H1 (cell line): ENCODE measurements around the gene FSTL4. TPM values are rescaled to one million over a fixed set of nuclear protein-coding genes. Genes with fewer than 3 reads are reported as not detected.

Experiments used
- CTCF ChIA-PET: fragments of 300-600 bp; sonication (Branson Sonifier 250); formaldehyde crosslinking; loops from one replicate; lab custom pipeline; 2021; ENCODE audit not compliant: partially characterized antibody; lab: Charles Lee
- POLR2A ChIA-PET: fragments of 300-600 bp; sonication (Branson Sonifier 250); formaldehyde crosslinking; loops from one replicate; lab custom pipeline; 2021; ENCODE audit warnings: inconsistent platforms; ENCODE audit not compliant: partially characterized antibody; lab: Charles Lee
- DNase-seq, 2 experiments: peaks; one replicate each; pipeline versions ENCODE4 v3.0.0 to v3.0.0-alpha.2; 2010 to 2022; ENCODE audit warnings: low spot score in 2 of 2, low read depth in 1 of 2, mixed read lengths in 1 of 2
- FAIRE-seq: peaks from 2 replicates; lab custom pipeline; 2011; peaks lifted over from hg19 to GRCh38; lab: Jason Lieb, UNC
- H2AFZ ChIP-seq: 2 replicates; pipeline ENCODE4 v1.8.1; 2012; ENCODE audit warnings: low read length, inconsistent platforms
- H2AK5ac ChIP-seq: 2 replicates; pipeline ENCODE4 v1.6.1; 2013; ENCODE audit warnings: low read depth, low read length
- H2BK120ac ChIP-seq: replicated peaks from 2 replicates; pipeline ENCODE3; 2013; ENCODE audit warnings: low read depth, low read length, inconsistent platforms
- H2BK12ac ChIP-seq: 2 replicates; pipeline ENCODE4 v1.6.1; 2013; ENCODE audit warnings: low read depth, low read length
- H2BK15ac ChIP-seq: 2 replicates; pipeline ENCODE4 v1.6.1; 2013; ENCODE audit warnings: low read length
- H2BK20ac ChIP-seq: 2 replicates; pipeline ENCODE4 v1.6.1; 2013; ENCODE audit warnings: low read length
- H2BK5ac ChIP-seq: 2 replicates; pipeline ENCODE4 v1.6.1; 2013; ENCODE audit warnings: low read depth, low read length
- H3K14ac ChIP-seq: 2 replicates; pipeline ENCODE4 v1.6.1; 2013; ENCODE audit warnings: inconsistent platforms; ENCODE audit not compliant: insufficient read length
- H3K18ac ChIP-seq: 2 replicates; pipeline ENCODE4 v1.6.1; 2013; ENCODE audit warnings: low read length; ENCODE audit errors: extremely low read depth
- H3K23ac ChIP-seq: 2 replicates; pipeline ENCODE4 v1.6.1; 2013; ENCODE audit warnings: inconsistent platforms; ENCODE audit not compliant: insufficient read length
- H3K23me2 ChIP-seq: 2 replicates; pipeline ENCODE4 v1.6.1; 2013; ENCODE audit warnings: low read depth, low read length
- H3K27ac ChIP-seq: 2 replicates; pipeline ENCODE4 v1.6.1; 2011; ENCODE audit warnings: low read depth, low read length, inconsistent platforms
- H3K27me3 ChIP-seq, 4 experiments: replicated peaks in 1 of 4; 1 replicate in 1 of 4; 2 replicates in 3 of 4; pipeline versions ENCODE4 v1.6.1 to v1.8.1; 2011 to 2013; ENCODE audit warnings: low read length in 3 of 4, mild to moderate bottlenecking in 3 of 4, inconsistent platforms in 2 of 4, mixed read lengths in 2 of 4, moderate library complexity in 1 of 4; ENCODE audit not compliant: control insufficient read depth in 3 of 4, insufficient read depth in 3 of 4; ENCODE audit errors: extremely low read depth in 1 of 4
- H3K36me3 ChIP-seq, 4 experiments: 2 replicates each; pipeline versions ENCODE4 v1.6.1 to v1.8.1; 2011 to 2013; ENCODE audit warnings: mild to moderate bottlenecking in 4 of 4, low read length in 3 of 4, moderate library complexity in 2 of 4, control low read depth in 1 of 4, inconsistent platforms in 1 of 4; ENCODE audit not compliant: insufficient read depth in 4 of 4, control insufficient read depth in 2 of 4
- H3K4ac ChIP-seq: replicated peaks from 2 replicates; pipeline ENCODE3; 2013; ENCODE audit warnings: low read length, low read depth, mixed read lengths, inconsistent platforms; ENCODE audit not compliant: insufficient read length
- H3K4me1 ChIP-seq, 4 experiments: replicated peaks in 1 of 4; 1 replicate in 1 of 4; 2 replicates in 3 of 4; pipeline versions ENCODE4 v1.6.1 to v1.8.1; 2011 to 2013; ENCODE audit warnings: low read length in 3 of 4, inconsistent platforms in 2 of 4, mixed read lengths in 1 of 4; ENCODE audit not compliant: insufficient read depth in 4 of 4, control insufficient read depth in 3 of 4
- H3K4me2 ChIP-seq, 2 experiments: 2 replicates each; pipeline versions ENCODE4 v1.6.1 to v1.8.1; 2011 to 2013; ENCODE audit warnings: low read depth in 2 of 2, low read length in 2 of 2, control low read depth in 1 of 2, inconsistent platforms in 1 of 2, mild to moderate bottlenecking in 1 of 2; ENCODE audit not compliant: insufficient read depth in 1 of 2
- H3K4me3 ChIP-seq, 4 experiments: fragments of 200-600, 300-600 bp in 1 of 4; sonication (generic), shearing (Covaris generic), sonication (Bioruptor Twin) in 1 of 4; 2 replicates each; pipeline versions ENCODE4 v1.5.1 to v1.8.1; 2011 to 2016; ENCODE audit warnings: low read length in 4 of 4, low read depth in 3 of 4, control low read depth in 2 of 4, inconsistent platforms in 2 of 4, mild to moderate bottlenecking in 2 of 4, mixed read lengths in 1 of 4, moderate library complexity in 1 of 4; ENCODE audit not compliant: insufficient read depth in 2 of 4; ENCODE audit errors: extremely low read depth in 1 of 4
- H3K56ac ChIP-seq: replicated peaks from 2 replicates; pipeline ENCODE3; 2013; ENCODE audit warnings: low read depth, mild to moderate bottlenecking, mixed read lengths, low read length, inconsistent platforms; ENCODE audit not compliant: insufficient read length
- H3K79me1 ChIP-seq: 2 replicates; pipeline ENCODE4 v1.6.1; 2013; ENCODE audit warnings: low read depth, low read length, control low read depth
- H3K79me2 ChIP-seq, 2 experiments: 2 replicates each; pipeline versions ENCODE4 v1.6.1 to v1.8.1; 2012 to 2013; ENCODE audit warnings: low read length in 2 of 2, mild to moderate bottlenecking in 2 of 2, inconsistent platforms in 1 of 2; ENCODE audit not compliant: insufficient read depth in 2 of 2, control insufficient read depth in 1 of 2
- H3K9ac ChIP-seq, 4 experiments: replicated peaks in 1 of 4; 1 replicate in 1 of 4; 2 replicates in 3 of 4; pipeline versions ENCODE4 v1.6.1 to v1.8.1; 2011 to 2013; ENCODE audit warnings: low read depth in 3 of 4, low read length in 3 of 4, control low read depth in 2 of 4, mild to moderate bottlenecking in 2 of 4, moderate library complexity in 2 of 4, inconsistent platforms in 1 of 4; ENCODE audit errors: extremely low read depth in 1 of 4
- H3K9me3 ChIP-seq, 2 experiments: 2 replicates each; pipeline versions ENCODE4 v1.6.1 to v1.8.1; 2012 to 2013; ENCODE audit warnings: mild to moderate bottlenecking in 2 of 2, moderate library complexity in 2 of 2, control low read depth in 1 of 2, inconsistent platforms in 1 of 2, low read depth in 1 of 2, low read length in 1 of 2, mixed read lengths in 1 of 2; ENCODE audit not compliant: insufficient read depth in 2 of 2
- H4K20me1 ChIP-seq, 2 experiments: replicated peaks in 1 of 2; 2 replicates each; pipeline versions ENCODE3 to v1.8.1; 2011 to 2013; ENCODE audit warnings: inconsistent platforms in 2 of 2, low read length in 2 of 2, mild to moderate bottlenecking in 1 of 2; ENCODE audit not compliant: insufficient read depth in 2 of 2, control insufficient read depth in 1 of 2
- H4K5ac ChIP-seq: 2 replicates; pipeline ENCODE4 v1.6.1; 2013; ENCODE audit warnings: low read length, low read depth, mixed read lengths, inconsistent platforms; ENCODE audit not compliant: insufficient read length
- H4K8ac ChIP-seq: 2 replicates; pipeline ENCODE4 v1.8.0; 2013; ENCODE audit warnings: mild to moderate bottlenecking, moderate library complexity, low read length, inconsistent platforms; ENCODE audit not compliant: insufficient read depth; ENCODE audit errors: extremely low read depth
- H4K91ac ChIP-seq: replicated peaks from 2 replicates; pipeline ENCODE3; 2013; ENCODE audit warnings: low read length, mixed read lengths, inconsistent platforms; ENCODE audit not compliant: insufficient read length
- BACH1 ChIP-seq: IDR thresholded peaks from 2 replicates; pipeline ENCODE4 v1.6.1; 2012; ENCODE audit warnings: low read length, improper control_type of control experiment
- CEBPB ChIP-seq: IDR thresholded peaks from 2 replicates; pipeline ENCODE4 v1.6.1; 2012; ENCODE audit warnings: low read depth, low read length
- MAX ChIP-seq: IDR thresholded peaks from 2 replicates; pipeline ENCODE4 v1.6.1; 2012; ENCODE audit warnings: inconsistent platforms
- SAP30 ChIP-seq: fragments of 300-600 bp; sonication (generic); IDR thresholded peaks from 2 replicates; pipeline ENCODE4 v1.7.1; 2012; ENCODE audit warnings: low read length, moderate library complexity, mild to moderate bottlenecking, inconsistent platforms; ENCODE audit not compliant: insufficient read depth, insufficient replicate concordance
- SIN3A ChIP-seq, 2 experiments: IDR thresholded peaks in 1 of 2; conservative IDR thresholded peaks in 1 of 2; 2 replicates each; pipeline ENCODE4 v1.6.1; 2011 to 2012; ENCODE audit warnings: low read length in 2 of 2, improper control_type of control experiment in 1 of 2, low read depth in 1 of 2, mild to moderate bottlenecking in 1 of 2
- TBP ChIP-seq: IDR thresholded peaks from 2 replicates; pipeline ENCODE4 v1.6.1; 2011; ENCODE audit warnings: low read depth, low read length, improper control_type of control experiment
- TEAD4 ChIP-seq: IDR thresholded peaks from 2 replicates; pipeline ENCODE4 v1.6.1; 2012; ENCODE audit warnings: low read depth, low read length, inconsistent platforms, mixed read lengths
- ZNF274 ChIP-seq: IDR thresholded peaks from 2 replicates; pipeline ENCODE4 v1.7.0; 2012; ENCODE audit warnings: low read length, borderline replicate concordance; ENCODE audit errors: extremely low read depth
- WGBS, 2 experiments: shearing (Covaris generic) in 1 of 2; methylation state at CpG; one replicate each; pipeline versions ENCODE4 v1.1.6 to v1.1.7; 2013 to 2015; ENCODE audit warnings: low lambda C conversion rate in 2 of 2, mixed read lengths in 2 of 2, inconsistent platforms in 1 of 2, low coverage in 1 of 2, missing lambda C conversion rate in 1 of 2; ENCODE audit not compliant: insufficient replicate concordance in 2 of 2, insufficient coverage in 1 of 2, insufficient read length in 1 of 2; ENCODE audit errors: extremely low coverage in 1 of 2, missing lambda C conversion rate in 1 of 2; 5-methylcytosine and 5-hydroxymethylcytosine counted together
- polyA plus RNA-seq, 7 experiments: library from polyadenylated mRNA; depleted of rRNA in 3 of 7; stranded (reverse) in 5 of 7; unstranded in 2 of 7; fragments of >200 nt in 5 of 7; fragments of 200-250 nt in 2 of 7; gene quantifications; 1 replicate in 5 of 7; 2 replicates in 1 of 7; 4 replicates in 1 of 7; pipeline versions ENCODE4 v1.2.1 to v1.2.3, GENCODE V29; 2011 to 2013; ENCODE audit warnings: missing spikeins in 2 of 7, mixed read lengths in 2 of 7
- total RNA-seq: library from RNA; stranded (reverse); fragmentation: NEBNext Ultra II Directional; extraction: Animal tissue kit (Norgen Biotek cat#: 25700); gene quantifications from 2 replicates; pipeline ENCODE4 v1.2.1, GENCODE V29; 2021

Gene FSTL4
- total and polyA plus RNA-seq, 2 of the 8 experiments (the other 6 are each of a cell fraction or from before 2014, with no cell fraction given): 3.1 to 4.1 TPM

- CTCF ChIA-PET: no interaction called here
Observed at GRCh38 chr5:133478199-133478985, 133.9 kb downstream of the FSTL4 start.

More at GRCh38 chr5:133478199-133478985, 133.9 kb downstream of the FSTL4 start:
- no peaks in the 10 kb centered on the region for H3K36me3 ChIP-seq
- H4K8ac ChIP-seq: no peak overlapping the region
- H4K5ac ChIP-seq: no peak overlapping the region
- no peaks in the 10 kb centered on the region for H3K4me1 ChIP-seq
- H3K79me1 ChIP-seq: no peaks in the 10 kb centered on the region
- no peak overlapping the region for H3K18ac ChIP-seq
- FAIRE-seq (no peak), DNase-seq (no peak)
- no peak overlapping the region for H3K9ac ChIP-seq
- no peak overlapping the region for H2AFZ ChIP-seq
- no peak overlapping the region for H4K91ac ChIP-seq
- H2BK15ac ChIP-seq: no peak overlapping the region
- no peak overlapping the region for H2BK120ac ChIP-seq
- no peak overlapping the region for H2AK5ac ChIP-seq
- no peaks in the 10 kb centered on the region for H3K79me2 ChIP-seq
- H2BK20ac ChIP-seq: no peak overlapping the region
- no peak overlapping the region for H3K4me2 ChIP-seq
- TF ChIP-seq BACH1 (no peak), SIN3A (conservative IDR thresholded peaks at IDR 0.05 in 1 of 2, IDR thresholded peaks at IDR 0.05 in 1 of 2; ENCODE audit: low read depth in 1 of 2, low read length in 2 of 2) (no peak), SAP30 (no peak), MAX (no peak), CEBPB (no peak), ZNF274 (no peak), TBP (no peak), TEAD4 (no peak)
- TF ChIP-seq, all 59 proteins: peak for 0
- Histone ChIP-seq H3K14ac (no peak overlapping the region), H3K4me3 (no peak overlapping the region), H4K20me1 (no peaks in the 10 kb centered on the region), H3K23me2 (no peaks in the 10 kb centered on the region), H3K56ac (no peak overlapping the region), H3K27ac (no peak overlapping the region), H3K9me3 (no peaks in the 10 kb centered on the region), H2BK12ac (no peak overlapping the region), H3K27me3 (no peaks in the 10 kb centered on the region; a peak in 2 of 7 replicates), H3K4ac (no peak overlapping the region), H3K23ac (no peak overlapping the region), H2BK5ac (no peak overlapping the region)
- POLR2A ChIA-PET: no interaction called here
- 91% methylated on average over 10 of the region's 10 CpGs; no CpG with 5 or more reads in 1 of the 2 experiments for WGBS, 2 experiments
